SH-SY5Y (cell line): ENCODE measurements around the gene ABTB2.

Experiments used
- GATA2 ChIP-seq: IDR thresholded peaks from 2 replicates; pipeline ENCODE4 v1.6.1; 2011; ENCODE audit warnings: mild to moderate bottlenecking, low read depth, low read length
- GATA3 ChIP-seq: IDR thresholded peaks from 2 replicates; pipeline ENCODE4 v1.6.1; 2011; ENCODE audit warnings: low read depth, mild to moderate bottlenecking, low read length, moderate library complexity

ABTB2 gene

GRCh38 chr11:34209809-34210208 lies 148.0 kb downstream of the ABTB2 start:
- no peak for TF ChIP-seq GATA2
- TF ChIP-seq GATA3 = no peak

- TF ChIP-seq GATA2 = no peak
- no peak for TF ChIP-seq GATA3
These were observed 149.3 kb downstream of the ABTB2 start for GRCh38 chr11:34208266-34209135.

- TF ChIP-seq GATA2 (no peak), GATA3 (no peak)
These were observed 150.2 kb downstream of the ABTB2 start for GRCh38 chr11:34207487-34208180.

GRCh38 chr11:34206407-34207300 lies 151.2 kb downstream of the ABTB2 start:
- TF ChIP-seq GATA3 (no peak), GATA2 (no peak)

- no peak for TF ChIP-seq GATA3
- TF ChIP-seq GATA2 = no peak
These were observed 152.3 kb downstream of the ABTB2 start for GRCh38 chr11:34205326-34206035.

GRCh38 chr11:34204396-34205279 lies 153.2 kb downstream of the ABTB2 start:
- no peak for TF ChIP-seq GATA3
- TF ChIP-seq GATA2 = no peak

- TF ChIP-seq GATA3 = no peak
- no peak for TF ChIP-seq GATA2
These were observed 154.4 kb downstream of the ABTB2 start for GRCh38 chr11:34203377-34203871.

GRCh38 chr11:34201129-34201528 lies 156.7 kb downstream of the ABTB2 start:
- no peak for TF ChIP-seq GATA2

- TF ChIP-seq GATA3 (no peak), GATA2 (no peak)
These were observed 158.3 kb downstream of the ABTB2 start for GRCh38 chr11:34199525-34199924.

GRCh38 chr11:34198523-34198922 lies 159.3 kb downstream of the ABTB2 start:
- TF ChIP-seq GATA3 (no peak), GATA2 (no peak)

- no peak for TF ChIP-seq GATA3
- no peak for TF ChIP-seq GATA2
These were observed 160.6 kb downstream of the ABTB2 start for GRCh38 chr11:34197256-34197655.

- TF ChIP-seq GATA2 (no peak), GATA3 (no peak)
These were observed 163.1 kb downstream of the ABTB2 start for GRCh38 chr11:34194576-34195335.
